ENCODE measurements around the gene SFN. TPM values are rescaled to one million over a fixed set of nuclear protein-coding genes. Genes with fewer than 3 reads are reported as not detected.
A peak's percentile ranks its signal among the peaks of the same experiment; 100 is the strongest.

SFN gene
- total RNA-seq, 1 donor from 2014 or later = 14.5 TPM

- H3K4me1 ChIP-seq (ENCODE audit: insufficient read depth, low read length) = peaks cover 15% of the 10 kb centered on the region
- DNase-seq (ENCODE audit: low read depth) (no peak), FAIRE-seq (no peak)
- H3K4me3 ChIP-seq (ENCODE audit: insufficient read depth, low read depth, low read length) = no peak overlapping the region
- TF ChIP-seq EZH2 (IDR thresholded peaks at IDR 0.05; ENCODE audit: insufficient read depth, low read length) (no peak), CTCF (IDR thresholded peaks at IDR 0.05; ENCODE audit: insufficient read depth, low read depth, low read length) (no peak)
- H3K36me3 Mint-ChIP-seq (ENCODE audit: low read depth, unreplicated experiment) = peaks cover 26% of the 10 kb centered on the region
- no peak overlapping the region for H2AFZ ChIP-seq (ENCODE audit: low read depth, low read length)
- H3K27ac ChIP-seq (ENCODE audit: low read depth, low read length) = peak overlapping the region; percentile 92
- H3K9me3 ChIP-seq (ENCODE audit: insufficient read depth, low read depth, low read length) = no peaks in the 10 kb centered on the region
- no peaks in the 10 kb centered on the region for H3K27me3 Mint-ChIP-seq (ENCODE audit: low read depth, unreplicated experiment)
- H3K27me3 ChIP-seq (ENCODE audit: insufficient read depth, low read length) = no peaks in the 10 kb centered on the region
- H3K9ac ChIP-seq (ENCODE audit: low read length) = peak overlapping the region; percentile 77
- H3K4me1 Mint-ChIP-seq (ENCODE audit: low read depth, unreplicated experiment) = peaks cover 7% of the 10 kb centered on the region
- H3K4me3 Mint-ChIP-seq (ENCODE audit: unreplicated experiment) = no peak overlapping the region
- H3K79me2 ChIP-seq (ENCODE audit: insufficient read depth, low read length) = no peaks in the 10 kb centered on the region
- H3K4me2 ChIP-seq (ENCODE audit: low read length) = peak overlapping the region; percentile 49
- peaks cover 4% of the 10 kb centered on the region for H4K20me1 ChIP-seq (ENCODE audit: insufficient read depth, low read length)
- peaks cover 16% of the 10 kb centered on the region for H3K36me3 ChIP-seq (ENCODE audit: insufficient read depth, low read length)
- H3K27ac Mint-ChIP-seq (ENCODE audit: unreplicated experiment) = no peak overlapping the region
- H3K9me3 Mint-ChIP-seq (ENCODE audit: unreplicated experiment) = no peaks in the 10 kb centered on the region
Measured at GRCh38 chr1:26848499-26848898, 14.4 kb upstream of the SFN start.

- no peaks in the 10 kb centered on the region for H3K9me3 ChIP-seq (ENCODE audit: insufficient read depth, low read depth, low read length)
- Mint-ChIP-seq H3K9me3 (ENCODE audit: unreplicated experiment) (no peaks in the 10 kb centered on the region), H3K4me3 (ENCODE audit: unreplicated experiment) (no peak overlapping the region), H3K27me3 (ENCODE audit: low read depth, unreplicated experiment) (no peaks in the 10 kb centered on the region), H3K36me3 (ENCODE audit: low read depth, unreplicated experiment) (peaks cover 27% of the 10 kb centered on the region), H3K27ac (ENCODE audit: unreplicated experiment) (peak overlapping the region; percentile 26), H3K4me1 (ENCODE audit: low read depth, unreplicated experiment) (peaks cover 7% of the 10 kb centered on the region)
- no peak for FAIRE-seq
- peaks cover 15% of the 10 kb centered on the region for H3K4me1 ChIP-seq (ENCODE audit: insufficient read depth, low read length)
- H3K79me2 ChIP-seq (ENCODE audit: insufficient read depth, low read length) = no peaks in the 10 kb centered on the region
- H4K20me1 ChIP-seq (ENCODE audit: insufficient read depth, low read length) = peaks cover 4% of the 10 kb centered on the region
- peak overlapping the region; percentile 77 for H3K9ac ChIP-seq (ENCODE audit: low read length)
- TF ChIP-seq EZH2 (IDR thresholded peaks at IDR 0.05; ENCODE audit: insufficient read depth, low read length) = no peak
- TF ChIP-seq CTCF (IDR thresholded peaks at IDR 0.05; ENCODE audit: insufficient read depth, low read depth, low read length) = no peak
- peak; percentile 80 for DNase-seq (ENCODE audit: low read depth)
- H2AFZ ChIP-seq (ENCODE audit: low read depth, low read length) = no peak overlapping the region
- peaks cover 22% of the 10 kb centered on the region for H3K36me3 ChIP-seq (ENCODE audit: insufficient read depth, low read length)
- H3K4me2 ChIP-seq (ENCODE audit: low read length) = peak overlapping the region; percentile 49
- H3K27ac ChIP-seq (ENCODE audit: low read depth, low read length) = peak overlapping the region; percentile 92
- no peak overlapping the region for H3K4me3 ChIP-seq (ENCODE audit: insufficient read depth, low read depth, low read length)
- H3K27me3 ChIP-seq (ENCODE audit: insufficient read depth, low read length) = no peaks in the 10 kb centered on the region
Measured at GRCh38 chr1:26848941-26849774, 13.8 kb upstream of the SFN start.
